Nephron (organoid): ENCODE measurements around the gene SPTLC2.
"Not testable (repeated sequence)": the region's sequence is repeated elsewhere in the genome, so short reads cannot be mapped to it uniquely, and the experiment has no call there.

Experiments
- H3K27ac Mint-ChIP-seq, 3 experiments: 2 replicates each; pipeline ENCODE4 v1.8.0; 2020; ENCODE audit warnings: mixed read lengths in 3 of 3, mild to moderate bottlenecking in 2 of 3, moderate library complexity in 1 of 3
- H3K27me3 Mint-ChIP-seq: 2 replicates; pipeline ENCODE4 v1.8.0; 2021; ENCODE audit warnings: low read depth, mild to moderate bottlenecking, moderate library complexity, mixed read lengths
- H3K36me3 Mint-ChIP-seq: 2 replicates; pipeline ENCODE4 v1.8.0; 2020; ENCODE audit warnings: low read depth, mixed read lengths
- H3K4me1 Mint-ChIP-seq: 2 replicates; pipeline ENCODE4 v1.8.0; 2020; ENCODE audit warnings: mixed read lengths
- H3K4me3 Mint-ChIP-seq, 3 experiments: 2 replicates each; pipeline ENCODE4 v1.8.0; 2020; ENCODE audit warnings: mild to moderate bottlenecking in 3 of 3, mixed read lengths in 3 of 3, moderate library complexity in 2 of 3
- H3K9me3 Mint-ChIP-seq: 2 replicates; pipeline ENCODE4 v1.8.0; 2020; ENCODE audit warnings: mixed read lengths
- CTCF ChIP-seq, 3 experiments: fragments of 200-600 bp; sonication (generic); IDR thresholded peaks; one replicate each; pipeline ENCODE4 v1.5.0; 2021; ENCODE audit warnings: antibody characterized with exemption in 3 of 3; ENCODE audit not compliant: unreplicated experiment in 3 of 3

The SPTLC2 gene

GRCh38 chr14:77541905-77542304 is 74.5 kb downstream of the SPTLC2 start:
- Mint-ChIP-seq H3K27me3 (peaks cover 4% of the 10 kb centered on the region), H3K27ac (peak overlapping the region; percentile 80 to 89 (median 84))

GRCh38 chr14:77536951-77537350 is 79.5 kb downstream of the SPTLC2 start:
- peaks cover 24% of the 10 kb centered on the region for H3K36me3 Mint-ChIP-seq
- H3K4me3 Mint-ChIP-seq, H3K27me3 Mint-ChIP-seq, H3K9me3 Mint-ChIP-seq: not testable (repeated sequence)
- H3K4me1 Mint-ChIP-seq, result peaks cover 15% of the 10 kb centered on the region
- H3K27ac Mint-ChIP-seq, result peak overlapping the region; percentile 27 to 62 (median 29)

More at GRCh38 chr14:77541905-77542304, 74.5 kb downstream of the SPTLC2 start:
- Mint-ChIP-seq H3K9me3 (no peaks in the 10 kb centered on the region), H3K4me1 (peaks cover 23% of the 10 kb centered on the region), H3K36me3 (peaks cover 15% of the 10 kb centered on the region), H3K4me3 (no peak overlapping the region)
- TF ChIP-seq CTCF (IDR thresholded peaks at IDR 0.05; ENCODE audit: unreplicated experiment in 3 of 3), result no peak

- no peaks in the 10 kb centered on the region for H3K27me3 Mint-ChIP-seq
- no peak for TF ChIP-seq CTCF (IDR thresholded peaks at IDR 0.05; ENCODE audit: unreplicated experiment in 3 of 3)
- peaks cover 14% of the 10 kb centered on the region for H3K4me1 Mint-ChIP-seq
- H3K36me3 Mint-ChIP-seq, result peaks cover 24% of the 10 kb centered on the region
- H3K9me3 Mint-ChIP-seq, result no peaks in the 10 kb centered on the region
- no peak overlapping the region for H3K4me3 Mint-ChIP-seq
- no peak overlapping the region for H3K27ac Mint-ChIP-seq
Measured at GRCh38 chr14:77531071-77531470, 85.4 kb downstream of the SPTLC2 start.

GRCh38 chr14:77529963-77530362 is 86.5 kb downstream of the SPTLC2 start:
- Mint-ChIP-seq H3K9me3 (no peaks in the 10 kb centered on the region), H3K4me3 (no peak overlapping the region), H3K36me3 (peaks cover 14% of the 10 kb centered on the region), H3K27ac (no peak overlapping the region), H3K4me1 (peaks cover 17% of the 10 kb centered on the region), H3K27me3 (no peaks in the 10 kb centered on the region)
- TF ChIP-seq CTCF (IDR thresholded peaks at IDR 0.05; ENCODE audit: unreplicated experiment in 3 of 3), result no peak

GRCh38 chr14:77529213-77529612 is 87.2 kb downstream of the SPTLC2 start:
- Mint-ChIP-seq H3K27ac (no peak overlapping the region), H3K4me1 (peaks cover 17% of the 10 kb centered on the region), H3K27me3 (no peaks in the 10 kb centered on the region), H3K4me3 (no peak overlapping the region), H3K9me3 (no peaks in the 10 kb centered on the region), H3K36me3 (peaks cover 15% of the 10 kb centered on the region)
- no peak for TF ChIP-seq CTCF (IDR thresholded peaks at IDR 0.05; ENCODE audit: unreplicated experiment in 3 of 3)

GRCh38 chr14:77528701-77529100 is 87.7 kb downstream of the SPTLC2 start:
- H3K9me3 Mint-ChIP-seq, H3K4me3 Mint-ChIP-seq, H3K27me3 Mint-ChIP-seq: not testable (repeated sequence)
- Mint-ChIP-seq H3K36me3 (peaks cover 14% of the 10 kb centered on the region), H3K27ac (peak overlapping the region in 1 of 3 experiments; percentile 95), H3K4me1 (peaks cover 17% of the 10 kb centered on the region)

GRCh38 chr14:77526266-77526665 is 90.2 kb downstream of the SPTLC2 start:
- Mint-ChIP-seq H3K9me3 (no peaks in the 10 kb centered on the region), H3K27me3 (no peaks in the 10 kb centered on the region), H3K4me3 (no peak overlapping the region), H3K27ac (peak overlapping the region; percentile 90 to 95 (median 90)), H3K36me3 (peaks cover 17% of the 10 kb centered on the region), H3K4me1 (peaks cover 17% of the 10 kb centered on the region)
- no peak for TF ChIP-seq CTCF (IDR thresholded peaks at IDR 0.05; ENCODE audit: unreplicated experiment in 3 of 3)
